Stimulated activated CD4-positive, alpha-beta T cell treated with anti-CD3 and anti-CD28 coated beads, TNF-alpha, amount 100 ng/mL, for 48 hours (primary cell): ENCODE data around the gene RASSF3.
"Not testable (repeated sequence)": the region's sequence is repeated elsewhere in the genome, so short reads cannot be mapped to it uniquely, and the experiment has no call there.

Experiments
- DNase-seq, 3 donors: peaks; one replicate each; pipeline ENCODE4 v3.0.0-alpha.2; 2020; ENCODE audit warnings: low read depth in 3 of 3

Gene RASSF3

GRCh38 chr12:64595863-64596793 lies 14.2 kb upstream of the RASSF3 start:
- no peak for DNase-seq

- no peak for DNase-seq
These were observed 11.5 kb upstream of the RASSF3 start for GRCh38 chr12:64598831-64599230.

GRCh38 chr12:64600164-64600561 lies 10.1 kb upstream of the RASSF3 start:
- no peak for DNase-seq

GRCh38 chr12:64603183-64603841 lies 7.0 kb upstream of the RASSF3 start:
- DNase-seq: no peak

- no peak for DNase-seq
These were observed 1.3 kb upstream of the RASSF3 start for GRCh38 chr12:64608901-64609535.

GRCh38 chr12:64609536-64610078 lies 688 bp upstream of the RASSF3 start:
- DNase-seq: no peak

GRCh38 chr12:64610660-64611340 lies 505 bp downstream of the RASSF3 start:
- DNase-seq: peak; percentile 40 to 53 (median 40)

GRCh38 chr12:64611341-64612284 lies 1.3 kb downstream of the RASSF3 start:
- DNase-seq: no peak

- DNase-seq: no peak
These were observed 2.5 kb downstream of the RASSF3 start for GRCh38 chr12:64612843-64613242.

- not testable (repeated sequence) for DNase-seq
These were observed 3.6 kb downstream of the RASSF3 start for GRCh38 chr12:64613775-64614398.

- DNase-seq: no peak
These were observed 5.9 kb downstream of the RASSF3 start for GRCh38 chr12:64616201-64616600.

- no peak for DNase-seq
These were observed 8.8 kb downstream of the RASSF3 start for GRCh38 chr12:64618953-64619590.

GRCh38 chr12:64621257-64621942 lies 11.1 kb downstream of the RASSF3 start:
- DNase-seq: no peak

GRCh38 chr12:64624035-64624434 lies 13.7 kb downstream of the RASSF3 start:
- no peak for DNase-seq

GRCh38 chr12:64625243-64626077 lies 15.2 kb downstream of the RASSF3 start:
- DNase-seq: no peak

GRCh38 chr12:64626588-64626987 lies 16.3 kb downstream of the RASSF3 start:
- DNase-seq: not testable (repeated sequence)

- DNase-seq: no peak
These were observed 17.5 kb downstream of the RASSF3 start for GRCh38 chr12:64627771-64628170.

GRCh38 chr12:64631197-64631596 lies 20.9 kb downstream of the RASSF3 start:
- no peak for DNase-seq
